HepG2 (cell line): ENCODE measurements around the gene DLG2. TPM values are rescaled to one million over a fixed set of nuclear protein-coding genes. Genes with fewer than 3 reads are reported as not detected.

Experiments used
- ATAC-seq: fragments of 200-7000 bp; cut with Tn5 transposase; 3 replicates; pipeline ENCODE4 v1.9.1; 2020; ENCODE audit warnings: mild to moderate bottlenecking, moderate library complexity
- BruUV-seq: library from RNA; stranded (reverse); fragments of 400-500 nt; replicated peaks from 2 replicates; lab custom pipeline; 2021; lab: Mats Ljungman, UMichigan
- CTCF ChIA-PET: fragments of 300-600 bp; formaldehyde crosslinking; extraction: SDS; loops from one replicate; lab custom pipeline; 2021; ENCODE audit warnings: low total read pairs, inconsistent platforms, low intra/inter-chr PET ratio; lab: Yijun Ruan, JAX
- POLR2A ChIA-PET: fragments of 350-600 bp; sonication (Branson Sonifier 250); formaldehyde crosslinking; loops from one replicate; lab custom pipeline; 2020; ENCODE audit warnings: antibody characterized with exemption, inconsistent platforms; lab: Yijun Ruan, JAX
- DNase-seq: peaks from one replicate; pipeline ENCODE4 v3.0.0-alpha.2; 2015; ENCODE audit warnings: low spot score
- FAIRE-seq: peaks from 3 replicates; lab custom pipeline; 2011; peaks lifted over from hg19 to GRCh38; lab: Jason Lieb, UNC
- H2AFZ ChIP-seq: one replicate; pipeline ENCODE4 v1.6.1; 2011; ENCODE audit warnings: low read length, inconsistent platforms
- H3K27ac ChIP-seq: fragments of 300-600 bp; 3 replicates; pipeline ENCODE4 v1.8.0; 2011; ENCODE audit warnings: mixed run types, mild to moderate bottlenecking, mixed read lengths, low read length, inconsistent platforms; ENCODE audit not compliant: insufficient read depth; ENCODE audit errors: extremely low read length
- H3K27me3 ChIP-seq, 2 experiments: fragments of 200-600 bp in 1 of 2; 2 replicates in 1 of 2; 3 replicates in 1 of 2; pipeline versions ENCODE4 v1.6.0 to v1.8.0; 2011; ENCODE audit warnings: low read length in 2 of 2, mild to moderate bottlenecking in 2 of 2, moderate library complexity in 2 of 2, inconsistent platforms in 1 of 2; ENCODE audit not compliant: insufficient read depth in 2 of 2, control insufficient read depth in 1 of 2
- H3K36me3 ChIP-seq, 2 experiments: fragments of 200-600 bp in 1 of 2; replicated peaks in 1 of 2; 2 replicates in 1 of 2; 3 replicates in 1 of 2; pipeline versions ENCODE4 v1.5.1 to v1.8.0; 2011; ENCODE audit warnings: low read length in 2 of 2, inconsistent platforms in 1 of 2; ENCODE audit not compliant: insufficient read depth in 2 of 2, control insufficient read depth in 1 of 2
- H3K4me1 ChIP-seq: 2 replicates; pipeline ENCODE4 v1.5.1; 2012; ENCODE audit warnings: low read length, inconsistent platforms; ENCODE audit not compliant: insufficient read depth
- H3K4me2 ChIP-seq: 2 replicates; pipeline ENCODE4 v1.6.0; 2011; ENCODE audit warnings: low read depth, low read length, inconsistent platforms
- H3K4me3 ChIP-seq, 3 experiments: fragments of 200-600 bp in 1 of 3; sonication (generic), shearing (Covaris generic) in 1 of 3; replicated peaks in 1 of 3; 2 replicates each; pipeline ENCODE4 v1.5.1; 2011 to 2016; ENCODE audit warnings: low read length in 3 of 3, inconsistent platforms in 2 of 3, low read depth in 2 of 3, mild to moderate bottlenecking in 2 of 3, control low read depth in 1 of 3, mixed read lengths in 1 of 3; ENCODE audit not compliant: insufficient read depth in 1 of 3
- H3K79me2 ChIP-seq: one replicate; pipeline ENCODE4 v1.6.1; 2011; ENCODE audit warnings: low read length, inconsistent platforms; ENCODE audit not compliant: insufficient read depth
- H3K9ac ChIP-seq: 2 replicates; pipeline ENCODE4 v1.6.0; 2011; ENCODE audit warnings: mild to moderate bottlenecking, low read depth, low read length, inconsistent platforms; ENCODE audit not compliant: insufficient read depth
- H3K9me3 ChIP-seq: 2 replicates; pipeline ENCODE4 v1.5.1; 2012; ENCODE audit warnings: mild to moderate bottlenecking, low read length
- H4K20me1 ChIP-seq: 2 replicates; pipeline ENCODE4 v1.6.0; 2011; ENCODE audit warnings: inconsistent platforms, mild to moderate bottlenecking, low read length, moderate library complexity; ENCODE audit not compliant: insufficient read depth
- HDAC2 ChIP-seq: sonication (generic); formaldehyde crosslinking; IDR thresholded peaks from 2 replicates; pipeline ENCODE4 v1.4.0; 2020; ENCODE audit warnings: missing genetic modification reagents
- HNF4A ChIP-seq: sonication (generic); formaldehyde crosslinking; IDR thresholded peaks from 2 replicates; pipeline ENCODE4 v1.4.0; 2020; ENCODE audit warnings: missing genetic modification reagents
- ZBTB42 ChIP-seq: sonication (generic); formaldehyde crosslinking; IDR thresholded peaks from 2 replicates; pipeline ENCODE4 v1.5.0; 2020; ENCODE audit warnings: mild to moderate bottlenecking, missing genetic modification reagents
- in situ Hi-C: cut with HindIII; loops from 2 replicates; pipeline ENCODE4 v1.10.0; 2017; ENCODE audit warnings: low pct_unique_long_range_greater_than_20kb; ENCODE audit not compliant: extremely low pct_ligation_motif_present
- intact Hi-C: fragments of 100-400 bp; cut with micrococcal nuclease; formaldehyde crosslinking; loops from one replicate; pipeline ENCODE4 v1.10.0; 2022; ENCODE audit not compliant: unreplicated experiment
- polyA plus RNA-seq, 8 experiments: library from polyadenylated mRNA; depleted of rRNA in 3 of 8; stranded (reverse) in 7 of 8; unstranded in 1 of 8; fragments of >200 nt; fragmentation: Illumina TruSeq in 4 of 8; extraction: Trizol in 4 of 8; gene quantifications; 2 replicates each; pipeline versions ENCODE4 v1.2.1 to v1.2.3, GENCODE V29; 2011 to 2016; ENCODE audit warnings: low read depth in 4 of 8, missing spikeins in 1 of 8, mixed read lengths in 1 of 8; ENCODE audit not compliant: insufficient read depth in 1 of 8
- total RNA-seq, 5 experiments: library from RNA; depleted of rRNA; stranded (reverse); fragments of >200 nt; fragmentation: Illumina TruSeq; extraction: Trizol; gene quantifications; 2 replicates each; pipeline ENCODE4 v1.2.3, GENCODE V29; 2016; ENCODE audit warnings: low read depth in 1 of 5
- TF ChIP-seq, protein P1 (sequence below): sonication (generic); formaldehyde crosslinking; IDR thresholded peaks from 2 replicates; pipeline ENCODE4 v1.4.0; 2020; ENCODE audit warnings: missing genetic modification reagents
- TF ChIP-seq, protein P2 (sequence below): sonication (generic); formaldehyde crosslinking; IDR thresholded peaks from 2 replicates; pipeline ENCODE4 v1.4.0; 2020; ENCODE audit warnings: mild to moderate bottlenecking, missing genetic modification reagents
- TF ChIP-seq, protein P3 (sequence below): sonication (generic); formaldehyde crosslinking; IDR thresholded peaks from 2 replicates; pipeline ENCODE4 v1.4.0; 2020; ENCODE audit warnings: low read depth, mild to moderate bottlenecking, missing genetic modification reagents
- TF ChIP-seq, protein P4 (sequence below): sonication (generic); formaldehyde crosslinking; IDR thresholded peaks from 2 replicates; pipeline ENCODE4 v1.4.0; 2020; ENCODE audit warnings: missing genetic modification reagents

Gene DLG2
- total and polyA plus RNA-seq, 2 of the 13 experiments (the other 11 are each of a cell fraction or from before 2014, with no cell fraction given) = 0.46 to 1.0 TPM

DNA sequence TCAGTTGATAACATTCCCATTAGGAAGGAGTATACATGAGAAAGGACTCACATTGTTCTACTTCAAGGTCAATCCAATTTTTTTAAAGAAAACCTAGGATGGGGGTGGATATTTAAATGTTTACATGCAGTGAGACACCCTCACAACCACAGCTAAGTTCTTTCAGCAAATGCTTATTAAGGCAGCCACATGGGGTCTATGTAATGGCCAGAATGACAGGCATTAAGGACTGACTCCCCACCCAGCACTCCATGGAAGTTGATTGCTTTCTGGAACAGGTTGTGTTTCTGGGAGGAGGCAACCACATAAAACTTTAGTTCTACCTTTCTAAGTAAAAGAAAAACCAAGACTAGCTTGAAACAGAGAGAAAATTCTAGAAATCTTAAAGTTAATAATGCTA is 1678.9 kb downstream of the DLG2 start:
- DNase-seq (no peak), FAIRE-seq (no peak)
- in situ Hi-C loops = no loop called here
- TF ChIP-seq HDAC2 (CRISPR knock-in tag) = no peak
- TF ChIP-seq, protein P1, sequence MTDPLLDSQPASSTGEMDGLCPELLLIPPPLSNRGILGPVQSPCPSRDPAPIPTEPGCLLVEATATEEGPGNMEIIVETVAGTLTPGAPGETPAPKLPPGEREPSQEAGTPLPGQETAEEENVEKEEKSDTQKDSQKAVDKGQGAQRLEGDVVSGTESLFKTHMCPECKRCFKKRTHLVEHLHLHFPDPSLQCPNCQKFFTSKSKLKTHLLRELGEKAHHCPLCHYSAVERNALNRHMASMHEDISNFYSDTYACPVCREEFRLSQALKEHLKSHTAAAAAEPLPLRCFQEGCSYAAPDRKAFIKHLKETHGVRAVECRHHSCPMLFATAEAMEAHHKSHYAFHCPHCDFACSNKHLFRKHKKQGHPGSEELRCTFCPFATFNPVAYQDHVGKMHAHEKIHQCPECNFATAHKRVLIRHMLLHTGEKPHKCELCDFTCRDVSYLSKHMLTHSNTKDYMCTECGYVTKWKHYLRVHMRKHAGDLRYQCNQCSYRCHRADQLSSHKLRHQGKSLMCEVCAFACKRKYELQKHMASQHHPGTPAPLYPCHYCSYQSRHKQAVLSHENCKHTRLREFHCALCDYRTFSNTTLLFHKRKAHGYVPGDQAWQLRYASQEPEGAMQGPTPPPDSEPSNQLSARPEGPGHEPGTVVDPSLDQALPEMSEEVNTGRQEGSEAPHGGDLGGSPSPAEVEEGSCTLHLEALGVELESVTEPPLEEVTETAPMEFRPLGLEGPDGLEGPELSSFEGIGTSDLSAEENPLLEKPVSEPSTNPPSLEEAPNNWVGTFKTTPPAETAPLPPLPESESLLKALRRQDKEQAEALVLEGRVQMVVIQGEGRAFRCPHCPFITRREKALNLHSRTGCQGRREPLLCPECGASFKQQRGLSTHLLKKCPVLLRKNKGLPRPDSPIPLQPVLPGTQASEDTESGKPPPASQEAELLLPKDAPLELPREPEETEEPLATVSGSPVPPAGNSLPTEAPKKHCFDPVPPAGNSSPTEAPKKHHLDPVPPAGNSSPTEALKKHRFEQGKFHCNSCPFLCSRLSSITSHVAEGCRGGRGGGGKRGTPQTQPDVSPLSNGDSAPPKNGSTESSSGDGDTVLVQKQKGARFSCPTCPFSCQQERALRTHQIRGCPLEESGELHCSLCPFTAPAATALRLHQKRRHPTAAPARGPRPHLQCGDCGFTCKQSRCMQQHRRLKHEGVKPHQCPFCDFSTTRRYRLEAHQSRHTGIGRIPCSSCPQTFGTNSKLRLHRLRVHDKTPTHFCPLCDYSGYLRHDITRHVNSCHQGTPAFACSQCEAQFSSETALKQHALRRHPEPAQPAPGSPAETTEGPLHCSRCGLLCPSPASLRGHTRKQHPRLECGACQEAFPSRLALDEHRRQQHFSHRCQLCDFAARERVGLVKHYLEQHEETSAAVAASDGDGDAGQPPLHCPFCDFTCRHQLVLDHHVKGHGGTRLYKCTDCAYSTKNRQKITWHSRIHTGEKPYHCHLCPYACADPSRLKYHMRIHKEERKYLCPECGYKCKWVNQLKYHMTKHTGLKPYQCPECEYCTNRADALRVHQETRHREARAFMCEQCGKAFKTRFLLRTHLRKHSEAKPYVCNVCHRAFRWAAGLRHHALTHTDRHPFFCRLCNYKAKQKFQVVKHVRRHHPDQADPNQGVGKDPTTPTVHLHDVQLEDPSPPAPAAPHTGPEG = no peak
- TF ChIP-seq HNF4A (CRISPR knock-in tag) = no peak
- TF ChIP-seq ZBTB42 (CRISPR knock-in tag) = no peak
- TF ChIP-seq, protein P2, sequence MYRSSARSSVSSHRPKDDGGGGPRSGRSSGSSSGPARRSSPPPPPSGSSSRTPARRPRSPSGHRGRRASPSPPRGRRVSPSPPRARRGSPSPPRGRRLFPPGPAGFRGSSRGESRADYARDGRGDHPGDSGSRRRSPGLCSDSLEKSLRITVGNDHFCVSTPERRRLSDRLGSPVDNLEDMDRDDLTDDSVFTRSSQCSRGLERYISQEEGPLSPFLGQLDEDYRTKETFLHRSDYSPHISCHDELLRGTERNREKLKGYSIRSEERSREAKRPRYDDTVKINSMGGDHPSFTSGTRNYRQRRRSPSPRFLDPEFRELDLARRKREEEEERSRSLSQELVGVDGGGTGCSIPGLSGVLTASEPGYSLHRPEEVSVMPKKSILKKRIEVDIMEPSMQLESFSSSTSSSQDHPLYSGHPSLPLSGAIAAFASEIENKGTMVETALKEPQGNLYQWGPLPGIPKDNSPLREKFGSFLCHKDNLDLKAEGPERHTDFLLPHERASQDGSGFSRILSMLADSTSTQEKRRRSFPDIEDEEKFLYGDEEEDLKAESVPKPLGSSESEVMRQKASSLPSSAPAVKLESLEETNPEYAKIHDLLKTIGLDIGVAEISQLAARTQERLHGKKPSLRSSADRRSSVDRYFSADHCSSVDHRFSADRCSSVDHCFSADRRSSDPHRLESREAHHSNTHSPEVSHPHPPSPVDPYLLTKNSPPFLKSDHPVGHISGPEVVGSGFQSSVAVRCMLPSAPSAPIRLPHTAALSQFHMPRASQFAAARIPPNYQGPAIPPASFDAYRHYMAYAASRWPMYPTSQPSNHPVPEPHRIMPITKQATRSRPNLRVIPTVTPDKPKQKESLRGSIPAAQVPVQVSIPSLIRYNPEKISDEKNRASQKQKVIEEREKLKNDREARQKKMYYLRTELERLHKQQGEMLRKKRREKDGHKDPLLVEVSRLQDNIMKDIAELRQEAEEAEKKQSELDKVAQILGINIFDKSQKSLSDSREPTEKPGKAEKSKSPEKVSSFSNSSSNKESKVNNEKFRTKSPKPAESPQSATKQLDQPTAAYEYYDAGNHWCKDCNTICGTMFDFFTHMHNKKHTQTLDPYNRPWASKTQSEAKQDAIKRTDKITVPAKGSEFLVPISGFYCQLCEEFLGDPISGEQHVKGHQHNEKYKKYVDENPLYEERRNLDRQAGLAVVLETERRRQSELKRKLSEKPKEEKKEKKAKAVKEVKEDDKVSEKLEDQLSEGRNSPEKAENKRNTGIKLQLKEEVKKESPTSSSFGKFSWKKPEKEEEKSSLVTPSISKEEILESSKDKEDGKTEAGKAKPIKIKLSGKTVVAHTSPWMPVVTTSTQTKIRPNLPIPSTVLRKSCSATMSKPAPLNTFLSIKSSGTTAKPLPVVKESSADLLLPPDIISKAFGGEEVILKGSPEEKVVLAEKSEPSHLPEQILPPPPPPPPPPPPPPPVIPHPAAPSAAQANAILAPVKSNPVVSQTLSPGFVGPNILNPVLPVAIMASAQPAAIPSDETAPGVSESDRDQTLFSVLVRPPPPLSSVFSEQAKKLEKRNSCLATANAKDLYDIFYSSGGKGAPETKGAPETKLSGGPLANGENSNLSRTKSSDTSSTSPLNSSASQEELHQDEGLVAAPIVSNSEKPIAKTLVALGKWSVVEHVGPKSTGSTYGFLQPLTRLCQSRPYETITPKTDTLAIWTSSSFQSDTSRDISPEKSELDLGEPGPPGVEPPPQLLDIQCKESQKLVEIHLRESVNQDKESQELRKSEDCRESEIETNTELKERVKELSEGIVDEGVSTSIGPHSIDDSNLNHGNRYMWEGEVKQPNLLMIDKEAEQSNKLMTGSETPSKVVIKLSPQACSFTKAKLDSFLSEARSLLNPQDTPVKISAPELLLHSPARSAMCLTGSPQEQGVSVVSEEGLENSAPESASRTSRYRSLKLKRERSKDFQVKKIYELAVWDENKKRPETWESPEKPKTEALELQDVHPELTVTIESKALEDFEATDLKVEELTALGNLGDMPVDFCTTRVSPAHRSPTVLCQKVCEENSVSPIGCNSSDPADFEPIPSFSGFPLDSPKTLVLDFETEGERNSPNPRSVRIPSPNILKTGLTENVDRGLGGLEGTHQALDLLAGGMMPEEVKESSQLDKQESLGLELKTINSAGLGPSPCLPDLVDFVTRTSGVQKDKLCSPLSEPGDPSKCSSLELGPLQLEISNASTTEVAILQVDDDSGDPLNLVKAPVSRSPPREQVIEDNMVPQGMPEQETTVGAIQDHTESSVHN = no peak
- TF ChIP-seq, protein P3, sequence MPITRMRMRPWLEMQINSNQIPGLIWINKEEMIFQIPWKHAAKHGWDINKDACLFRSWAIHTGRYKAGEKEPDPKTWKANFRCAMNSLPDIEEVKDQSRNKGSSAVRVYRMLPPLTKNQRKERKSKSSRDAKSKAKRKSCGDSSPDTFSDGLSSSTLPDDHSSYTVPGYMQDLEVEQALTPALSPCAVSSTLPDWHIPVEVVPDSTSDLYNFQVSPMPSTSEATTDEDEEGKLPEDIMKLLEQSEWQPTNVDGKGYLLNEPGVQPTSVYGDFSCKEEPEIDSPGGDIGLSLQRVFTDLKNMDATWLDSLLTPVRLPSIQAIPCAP (CRISPR knock-in tag) = no peak
- TF ChIP-seq, protein P4, sequence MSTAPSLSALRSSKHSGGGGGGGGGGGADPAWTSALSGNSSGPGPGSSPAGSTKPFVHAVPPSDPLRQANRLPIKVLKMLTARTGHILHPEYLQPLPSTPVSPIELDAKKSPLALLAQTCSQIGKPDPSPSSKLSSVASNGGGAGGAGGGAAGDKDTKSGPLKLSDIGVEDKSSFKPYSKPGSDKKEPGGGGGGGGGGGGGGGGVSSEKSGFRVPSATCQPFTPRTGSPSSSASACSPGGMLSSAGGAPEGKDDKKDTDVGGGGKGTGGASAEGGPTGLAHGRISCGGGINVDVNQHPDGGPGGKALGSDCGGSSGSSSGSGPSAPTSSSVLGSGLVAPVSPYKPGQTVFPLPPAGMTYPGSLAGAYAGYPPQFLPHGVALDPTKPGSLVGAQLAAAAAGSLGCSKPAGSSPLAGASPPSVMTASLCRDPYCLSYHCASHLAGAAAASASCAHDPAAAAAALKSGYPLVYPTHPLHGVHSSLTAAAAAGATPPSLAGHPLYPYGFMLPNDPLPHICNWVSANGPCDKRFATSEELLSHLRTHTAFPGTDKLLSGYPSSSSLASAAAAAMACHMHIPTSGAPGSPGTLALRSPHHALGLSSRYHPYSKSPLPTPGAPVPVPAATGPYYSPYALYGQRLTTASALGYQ (CRISPR knock-in tag) = no peak

More for the DNA sequence above, 1678.9 kb downstream of the DLG2 start:
- BruUV-seq = no TSS peak
- H3K27ac ChIP-seq = no peak overlapping the region
- CTCF ChIA-PET = no interaction called here
- no peak overlapping the region for H2AFZ ChIP-seq
- no peaks in the 10 kb centered on the region for H3K27me3 ChIP-seq
- no peak overlapping the region for H3K9ac ChIP-seq
- ATAC-seq = no peak
- no peaks in the 10 kb centered on the region for H3K4me1 ChIP-seq
- H3K9me3 ChIP-seq = no peaks in the 10 kb centered on the region
- H4K20me1 ChIP-seq = no peaks in the 10 kb centered on the region
- POLR2A ChIA-PET = no interaction called here
- H3K4me2 ChIP-seq = no peak overlapping the region
- no peak overlapping the region for H3K4me3 ChIP-seq
- H3K36me3 ChIP-seq = no peaks in the 10 kb centered on the region
- H3K79me2 ChIP-seq = no peaks in the 10 kb centered on the region
- intact Hi-C loops = no loop called here
